Fibroblast of villous mesenchyme (primary cell): ENCODE data around the gene FBXO8. TPM values are rescaled to one million over a fixed set of nuclear protein-coding genes. Genes with fewer than 3 reads are reported as not detected.
A peak's percentile ranks its signal among the peaks of the same experiment; 100 is the strongest.

Source experiments
- DNase-seq: peaks from one replicate; pipeline ENCODE4 v3.0.0-alpha.2; 2010; ENCODE audit warnings: low read depth
- H3K4me3 ChIP-seq: 2 replicates; pipeline ENCODE4 v1.5.1; 2011; ENCODE audit warnings: low read depth, mild to moderate bottlenecking, low read length
- CTCF ChIP-seq: IDR thresholded peaks from 2 replicates; pipeline ENCODE4 v1.5.1; 2012; ENCODE audit warnings: low read depth, mild to moderate bottlenecking, low read length; ENCODE audit not compliant: insufficient read depth
- total RNA-seq: library from RNA; depleted of rRNA; stranded (reverse); fragments of >200 nt; gene quantifications from 2 replicates; pipeline ENCODE4 v1.2.3, GENCODE V29; 2012

Gene FBXO8
- total RNA-seq, 1 donor: 32.8 TPM

DNA sequence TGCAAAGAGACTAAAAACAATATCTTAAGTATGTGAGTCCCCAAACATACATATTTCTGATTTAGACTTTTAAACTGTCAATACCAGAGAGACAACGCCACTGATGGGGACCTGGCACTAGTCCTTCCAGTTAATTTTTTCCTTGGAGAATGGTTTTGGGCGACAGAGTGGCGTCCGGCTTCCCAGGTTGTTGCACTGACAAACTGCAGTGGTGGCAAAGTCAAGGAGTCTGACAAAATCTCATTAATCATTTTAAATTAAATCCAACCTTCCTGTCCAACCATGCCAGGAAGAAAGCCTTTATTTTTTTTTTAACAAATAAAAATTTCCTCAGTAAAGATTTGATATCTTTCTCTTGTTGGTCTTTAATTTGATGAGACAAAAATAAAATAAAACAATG, 52.8 kb downstream of the FBXO8 start:
- H3K4me3 ChIP-seq: no peak overlapping the region
- no peak for DNase-seq
- TF ChIP-seq CTCF: no peak

DNA sequence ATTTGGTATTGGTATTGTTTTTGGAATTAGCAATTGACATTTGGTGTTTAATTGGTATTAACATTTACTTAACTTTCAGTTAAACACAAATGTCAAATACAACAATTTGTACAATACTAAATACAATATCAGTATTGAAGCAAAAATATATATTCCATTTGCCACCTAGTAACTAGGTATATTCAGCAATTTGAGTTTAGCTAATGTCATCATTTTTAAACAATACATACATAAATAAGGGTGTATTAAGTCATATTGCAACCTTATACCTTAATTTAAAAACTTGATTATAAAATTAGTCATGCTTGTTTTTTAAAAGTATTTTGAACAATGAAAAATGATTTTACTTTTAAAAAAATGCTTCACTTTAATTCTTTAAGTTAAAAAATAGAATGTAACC, 53.3 kb downstream of the FBXO8 start:
- no peak for TF ChIP-seq CTCF
- no peak overlapping the region for H3K4me3 ChIP-seq
- no peak for DNase-seq

- TF ChIP-seq CTCF: no peak
- DNase-seq: no peak
- no peak overlapping the region for H3K4me3 ChIP-seq
Observed at GRCh38 chr4:174228988-174229387, 54.5 kb downstream of the FBXO8 start.

GRCh38 chr4:174225349-174226049, 58.0 kb downstream of the FBXO8 start:
- DNase-seq: no peak
- TF ChIP-seq CTCF: no peak
- H3K4me3 ChIP-seq: no peak overlapping the region

GRCh38 chr4:174224550-174224949, 58.9 kb downstream of the FBXO8 start:
- TF ChIP-seq CTCF: no peak
- DNase-seq: no peak
- H3K4me3 ChIP-seq: no peak overlapping the region

- H3K4me3 ChIP-seq: no peak overlapping the region
- DNase-seq: peak; percentile 36
- peak; percentile 71 for TF ChIP-seq CTCF
Observed at GRCh38 chr4:174222266-174222872, 61.1 kb downstream of the FBXO8 start.

GRCh38 chr4:174218127-174218790, 65.2 kb downstream of the FBXO8 start:
- DNase-seq: no peak
- TF ChIP-seq CTCF: no peak
- H3K4me3 ChIP-seq: peak overlapping the region; percentile 52
